ENCODE measurements around the gene SLC35C1.
"Not testable (repeated sequence)": the region's sequence is repeated elsewhere in the genome, so short reads cannot be mapped to it uniquely, and the experiment has no call there.

SLC35C1 gene

DNA sequence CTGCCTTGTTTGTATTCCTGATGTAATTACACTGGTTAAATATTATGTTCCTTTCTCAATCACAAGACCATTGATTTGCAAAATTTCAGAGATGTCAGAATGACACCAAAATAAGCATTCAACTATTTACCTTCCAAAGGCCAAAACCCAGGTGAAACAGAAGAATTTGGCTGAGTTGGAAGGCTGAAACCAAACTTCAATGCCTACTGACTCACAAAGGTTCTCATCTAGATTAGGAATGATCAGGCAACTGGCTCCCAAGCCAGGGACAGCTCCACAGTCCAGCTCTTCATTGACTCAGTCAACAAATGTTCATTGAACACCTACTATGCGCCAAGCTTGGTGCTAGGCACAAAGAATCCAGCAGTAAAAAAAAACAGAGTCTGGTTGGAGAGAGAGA, 13.4 kb upstream of the SLC35C1 start:
- DNase-seq: no peak

DNA sequence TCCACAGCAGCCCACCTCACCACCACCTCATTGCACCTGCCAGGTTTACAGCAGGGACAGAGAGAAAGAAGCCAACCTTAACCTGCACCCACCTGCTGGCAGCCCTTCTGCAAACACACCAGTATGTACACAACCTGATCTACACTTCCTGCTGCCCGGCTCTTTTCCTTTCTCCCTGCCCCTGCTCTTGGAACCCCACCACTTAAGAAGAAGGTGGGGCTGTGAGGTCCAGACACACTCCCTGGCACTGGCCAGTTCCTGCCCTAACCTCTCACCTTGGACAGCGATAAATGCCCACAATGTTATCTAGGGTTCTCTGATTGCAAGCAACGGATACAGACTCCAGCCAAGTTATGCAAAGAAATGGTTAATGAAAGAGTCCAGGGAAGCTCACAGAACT, 10.8 kb upstream of the SLC35C1 start:
- no peak for DNase-seq

GRCh38 chr11:45795379-45795778, 9.6 kb upstream of the SLC35C1 start:
- no peak for DNase-seq

GRCh38 chr11:45796461-45796861, 8.5 kb upstream of the SLC35C1 start:
- DNase-seq: no peak

- DNase-seq: no peak
Measured at GRCh38 chr11:45798793-45799441, 6.0 kb upstream of the SLC35C1 start.

GRCh38 chr11:45799562-45799961, 5.4 kb upstream of the SLC35C1 start:
- DNase-seq: no peak

DNA sequence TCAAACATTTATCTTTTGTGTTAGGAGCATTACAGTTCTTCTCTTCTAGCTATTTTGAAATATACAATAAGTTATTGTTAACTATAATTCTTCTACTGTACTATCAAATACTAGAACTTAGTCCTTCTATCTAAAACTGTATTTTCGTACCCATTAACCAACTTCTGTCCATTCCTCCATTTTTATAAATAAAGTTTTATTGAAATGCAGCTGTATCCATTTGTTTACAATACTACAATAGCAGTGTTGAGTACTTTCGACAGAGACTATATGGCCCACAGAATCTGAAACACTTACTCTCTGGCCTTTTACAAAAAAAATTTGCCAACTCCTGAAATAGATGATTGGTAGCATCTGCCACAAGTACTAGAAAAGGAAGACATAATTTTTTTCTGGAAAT, 4.7 kb upstream of the SLC35C1 start:
- no peak for DNase-seq

DNA sequence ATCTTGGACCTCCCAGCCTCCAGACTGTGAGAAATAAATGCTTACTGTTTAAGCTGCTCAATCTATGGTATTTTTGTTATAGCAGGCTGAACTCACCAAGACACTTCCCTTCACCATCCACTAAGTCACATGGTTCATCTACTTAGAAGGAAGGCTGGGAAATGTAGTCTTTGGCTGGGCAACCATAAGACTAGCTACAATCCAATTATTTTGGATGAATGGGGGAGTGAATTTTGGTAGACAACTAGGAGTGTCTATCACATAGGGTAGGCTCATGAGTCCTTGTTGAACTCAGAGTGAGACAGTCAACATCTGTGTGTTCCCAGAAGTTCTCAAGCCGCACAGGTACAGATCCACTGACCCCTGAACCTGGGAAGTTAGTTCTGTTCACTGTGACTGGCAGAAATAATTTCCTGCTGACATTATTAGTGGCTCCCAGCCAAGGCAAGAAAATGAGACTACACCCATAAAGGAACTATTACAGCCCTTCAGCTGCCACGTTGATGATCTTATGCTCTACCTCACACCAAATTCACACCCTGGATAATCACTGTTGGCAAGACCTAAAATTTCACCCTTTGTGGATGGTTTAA, 3.1 kb upstream of the SLC35C1 start:
- peak in 1 of 2 donors; percentile 19 for DNase-seq

DNA sequence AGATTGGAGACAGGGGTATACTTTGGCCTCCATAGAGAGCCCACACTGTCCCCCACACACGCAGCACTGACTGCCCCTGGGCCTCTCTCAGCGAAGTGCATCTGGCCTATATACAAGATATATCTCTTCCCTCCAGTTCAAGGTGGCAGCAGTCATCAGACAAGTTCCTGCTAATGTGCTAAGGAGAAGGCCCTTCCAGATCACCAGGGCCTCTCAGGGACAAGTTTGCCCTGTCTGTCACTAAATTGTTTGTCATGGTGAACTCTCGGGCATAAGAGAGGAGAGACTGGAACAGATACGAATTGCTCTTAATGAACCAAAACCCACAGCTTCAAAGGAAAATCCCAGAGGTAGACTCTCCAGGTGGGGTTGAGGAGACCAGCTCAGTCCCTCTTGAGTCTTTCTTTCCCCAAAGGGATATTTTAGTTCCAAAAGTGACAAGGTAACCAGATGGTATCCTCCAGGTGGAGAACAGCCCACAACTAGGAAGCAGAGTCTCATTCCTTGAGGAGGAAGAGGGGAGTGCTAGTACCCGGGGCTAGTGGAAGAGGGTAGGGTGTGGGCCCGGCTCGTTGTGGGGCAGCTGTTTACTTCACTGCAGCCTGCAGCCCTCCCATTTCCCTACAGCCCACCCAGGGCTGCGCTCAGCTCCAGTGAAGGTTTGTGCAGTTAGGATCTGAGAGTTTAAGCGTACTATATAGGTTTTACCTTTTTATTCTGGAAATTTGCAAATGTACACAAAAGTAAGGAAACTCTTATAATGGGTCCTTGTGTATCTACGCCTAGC, 2.2 kb upstream of the SLC35C1 start:
- DNase-seq: no peak

DNA sequence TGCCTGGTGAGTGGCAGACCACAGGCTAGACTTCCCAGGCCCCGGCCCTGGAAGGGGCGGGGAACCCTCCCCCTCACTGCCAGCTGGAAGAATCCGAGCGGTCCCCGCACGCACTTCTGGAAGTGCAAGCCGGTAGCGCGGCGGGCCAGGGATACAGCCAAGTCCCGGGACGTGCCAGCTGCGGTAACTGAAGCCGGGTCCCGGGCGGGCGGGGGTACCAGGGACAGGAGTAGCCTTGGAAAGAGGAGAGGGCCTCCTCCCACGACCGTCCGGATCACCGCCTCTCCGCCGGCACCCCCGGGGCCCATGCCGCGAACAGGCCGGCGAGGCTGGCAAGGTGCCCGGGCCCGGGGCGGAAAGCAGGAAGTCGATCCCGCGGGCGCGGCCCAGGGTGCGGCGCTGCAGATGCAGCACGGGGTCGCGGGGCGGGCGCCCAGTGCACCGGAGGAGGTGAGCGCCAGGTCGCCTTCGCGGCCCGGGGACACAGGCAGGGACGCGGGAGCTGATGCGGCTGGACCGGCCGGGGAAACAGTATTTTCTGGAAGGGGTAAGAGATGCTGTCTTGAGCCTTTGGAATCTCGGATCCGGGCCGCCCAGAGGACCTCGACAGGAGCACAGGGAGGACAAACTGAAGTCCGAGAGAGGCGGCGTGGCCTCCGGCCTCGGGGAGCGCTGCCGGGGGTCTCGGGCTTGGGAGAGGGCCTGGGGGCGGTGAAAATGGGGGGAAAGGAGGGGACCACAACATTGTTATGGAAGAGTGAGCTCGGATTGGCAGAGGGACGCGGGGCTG, 783 bp upstream of the SLC35C1 start:
- peak; percentile 47 to 58 for DNase-seq

- DNase-seq: no peak
Measured at GRCh38 chr11:45805305-45806071, 539 bp downstream of the SLC35C1 start.

DNA sequence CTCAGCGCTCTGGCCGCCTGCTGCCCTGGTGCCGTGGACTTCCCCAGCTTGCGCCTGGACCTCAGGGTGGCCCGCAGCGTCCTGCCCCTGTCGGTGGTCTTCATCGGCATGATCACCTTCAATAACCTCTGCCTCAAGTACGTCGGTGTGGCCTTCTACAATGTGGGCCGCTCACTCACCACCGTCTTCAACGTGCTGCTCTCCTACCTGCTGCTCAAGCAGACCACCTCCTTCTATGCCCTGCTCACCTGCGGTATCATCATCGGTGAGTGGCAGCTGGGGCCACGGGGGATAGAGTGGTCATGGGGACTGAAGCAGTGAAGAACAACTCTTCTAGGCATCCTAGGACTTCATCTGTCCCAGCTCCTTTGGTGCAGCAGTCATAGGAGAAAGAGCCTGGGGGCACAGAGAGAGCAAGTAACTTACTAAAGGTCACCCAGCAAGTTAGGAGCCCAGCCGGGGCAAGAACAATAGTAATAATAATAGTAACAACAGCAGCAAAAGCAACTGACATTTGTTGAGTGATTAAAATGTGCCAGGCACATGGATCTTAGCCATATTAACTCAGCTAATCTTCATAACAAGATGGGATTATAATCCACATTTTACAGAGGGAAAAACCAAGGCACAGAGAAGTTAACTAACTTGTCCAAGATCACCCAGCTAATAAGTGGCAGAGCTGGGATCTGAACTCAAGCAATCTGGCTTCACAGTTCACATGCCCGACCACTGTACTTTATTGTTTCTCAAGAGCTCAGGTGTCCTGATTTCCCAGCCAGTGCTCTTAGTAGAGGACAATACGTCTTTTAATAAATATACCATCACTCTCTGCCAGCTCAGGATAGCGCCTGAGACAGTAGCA, 1.4 kb downstream of the SLC35C1 start:
- no peak for DNase-seq

- DNase-seq: no peak
Measured at GRCh38 chr11:45806937-45807791, 2.2 kb downstream of the SLC35C1 start.

DNA sequence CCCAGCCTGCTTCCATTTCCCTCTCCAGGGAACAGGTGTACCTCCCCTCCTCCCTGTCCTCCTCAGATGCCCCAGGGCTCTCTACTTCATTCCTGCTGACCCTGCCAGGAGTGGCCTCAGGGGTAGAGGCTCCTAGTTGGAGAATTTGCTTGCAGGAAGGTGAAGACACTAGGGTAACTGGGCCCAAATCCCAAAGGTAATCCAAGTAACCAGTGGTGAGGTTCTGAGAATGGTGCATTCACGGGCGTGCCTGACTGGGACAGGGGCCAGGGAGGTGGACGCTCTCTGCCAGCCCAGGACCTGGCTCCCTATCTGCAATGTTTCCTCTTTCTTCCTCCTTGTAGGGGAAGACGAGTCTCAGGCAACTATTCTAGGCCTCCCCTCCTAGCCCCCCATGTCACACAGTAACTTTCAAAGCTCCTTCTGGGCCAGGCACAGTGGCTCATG, 2.9 kb downstream of the SLC35C1 start:
- no peak for DNase-seq

DNA sequence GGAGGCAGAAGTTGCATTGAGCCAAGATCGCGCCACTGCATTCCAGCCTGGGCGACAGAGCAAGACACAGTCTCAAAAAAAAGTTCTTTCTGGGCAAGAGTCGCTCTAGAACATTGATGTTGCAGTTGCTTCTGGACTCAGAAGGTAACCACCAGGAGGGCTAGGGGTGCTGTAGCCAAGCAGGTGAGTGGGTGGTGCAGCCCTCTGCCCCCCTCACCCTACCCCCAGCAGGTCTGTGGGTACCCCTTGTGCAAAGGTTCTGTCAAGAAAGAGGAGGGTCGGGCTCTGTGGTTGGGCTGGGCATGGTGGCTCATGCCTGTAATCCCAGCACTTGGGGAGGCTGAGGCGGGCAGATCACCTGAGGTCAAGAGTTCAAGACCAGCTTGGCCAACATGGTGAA, 3.5 kb downstream of the SLC35C1 start:
- DNase-seq: not testable (repeated sequence)

- no peak for DNase-seq
Measured at GRCh38 chr11:45809456-45810395, 4.8 kb downstream of the SLC35C1 start.

DNA sequence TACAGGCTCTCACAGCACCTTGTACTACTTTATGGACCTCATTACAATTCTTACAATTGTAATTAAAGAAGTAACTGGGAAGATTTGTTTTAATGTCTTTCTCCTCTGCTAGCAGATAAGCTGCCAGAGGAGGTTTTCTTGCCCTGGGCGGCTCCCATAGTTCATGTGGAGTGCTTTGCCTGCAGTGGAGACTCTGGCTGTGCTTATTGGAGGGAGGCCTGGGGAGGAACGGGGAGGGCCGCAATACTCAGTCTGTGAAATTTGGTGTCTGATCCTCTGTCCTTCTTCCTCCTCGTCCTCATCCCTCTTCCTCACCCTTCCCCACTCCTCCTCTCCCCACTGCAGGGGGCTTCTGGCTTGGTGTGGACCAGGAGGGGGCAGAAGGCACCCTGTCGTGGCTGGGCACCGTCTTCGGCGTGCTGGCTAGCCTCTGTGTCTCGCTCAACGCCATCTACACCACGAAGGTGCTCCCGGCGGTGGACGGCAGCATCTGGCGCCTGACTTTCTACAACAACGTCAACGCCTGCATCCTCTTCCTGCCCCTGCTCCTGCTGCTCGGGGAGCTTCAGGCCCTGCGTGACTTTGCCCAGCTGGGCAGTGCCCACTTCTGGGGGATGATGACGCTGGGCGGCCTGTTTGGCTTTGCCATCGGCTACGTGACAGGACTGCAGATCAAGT, 5.6 kb downstream of the SLC35C1 start:
- DNase-seq: no peak

GRCh38 chr11:45811109-45811435, 6.1 kb downstream of the SLC35C1 start:
- no peak for DNase-seq

Data from CD4-positive, alpha-beta T cell treated with Interleukin-4 for 1 hour (primary cell).